Body of pancreas (tissue), 4 donors: ENCODE measurements around the gene CAMK1D.

Source experiments
- CTCF ChIP-seq, 7 experiments: fragments of 450-650 bp in 4 of 7; fragments of 200-600 bp in 3 of 7; sonication (generic) in 3 of 7; IDR thresholded peaks; one replicate each; pipeline ENCODE4 v1.5.1; 2016 to 2019; ENCODE audit warnings: antibody characterized with exemption in 7 of 7
- POLR2A ChIP-seq, 3 donors: fragments of 450-650 bp; IDR thresholded peaks; one replicate each; pipeline ENCODE4 v1.6.1; 2016; ENCODE audit warnings: antibody characterized with exemption in 3 of 3, mild to moderate bottlenecking in 2 of 3

- TF ChIP-seq CTCF (IDR thresholded peaks at IDR 0.05) = no peak
- no peak for TF ChIP-seq POLR2A (IDR thresholded peaks at IDR 0.05)
Observed at GRCh38 chr10:12543589-12543988, 194.2 kb downstream of the CAMK1D start.
